Esophagus muscularis mucosa (tissue), 4 donors: Measurements from ENCODE around the gene PAXIP1. TPM values are rescaled to one million over a fixed set of nuclear protein-coding genes. Genes with fewer than 3 reads are reported as not detected.

ENCODE experiments used
- DNase-seq: peaks from one replicate; pipeline ENCODE4 v3.0.0-alpha.2; 2017; ENCODE audit errors: extremely low spot score
- H3K27ac ChIP-seq, 4 donors: fragments of 200-600 bp; sonication (generic); replicated peaks in 1 of 4; 1 replicate in 3 of 4; 2 replicates in 1 of 4; pipeline ENCODE4 v1.5.1; 2016 to 2019; ENCODE audit warnings: mild to moderate bottlenecking in 1 of 4
- H3K27me3 ChIP-seq, 4 donors: fragments of 200-600 bp; sonication (generic); one replicate each; pipeline versions ENCODE4 v1.5.1 to v1.6.0; 2016 to 2019
- H3K36me3 ChIP-seq, 4 donors: fragments of 200-600 bp; sonication (generic); one replicate each; pipeline ENCODE4 v1.5.1; 2016 to 2019
- H3K4me1 ChIP-seq, 4 donors: fragments of 200-600 bp; sonication (generic); one replicate each; pipeline ENCODE4 v1.5.1; 2016 to 2019
- H3K4me3 ChIP-seq, 4 donors: fragments of 200-600 bp; sonication (generic); 1 replicate in 2 of 4; 2 replicates in 2 of 4; pipeline ENCODE4 v1.5.1; 2016 to 2019; ENCODE audit warnings: mild to moderate bottlenecking in 4 of 4, moderate library complexity in 1 of 4
- H3K9me3 ChIP-seq, 4 donors: fragments of 200-600 bp; sonication (generic); 1 replicate in 3 of 4; 2 replicates in 1 of 4; pipeline ENCODE4 v1.5.1; 2016 to 2019
- EP300 ChIP-seq: sonication (generic); formaldehyde crosslinking; IDR thresholded peaks from one replicate; pipeline ENCODE4 v1.6.1; 2017; ENCODE audit warnings: antibody characterized with exemption
- POLR2A ChIP-seq: fragments of 450-650 bp; IDR thresholded peaks from one replicate; pipeline ENCODE4 v1.6.1; 2017; ENCODE audit warnings: antibody characterized with exemption, moderate library complexity, mild to moderate bottlenecking, low read depth
- POLR2AphosphoS5 ChIP-seq, 2 donors: sonication (generic); formaldehyde crosslinking; IDR thresholded peaks; one replicate each; pipeline ENCODE4 v1.6.1; 2017; ENCODE audit warnings: antibody characterized with exemption in 2 of 2
- WGBS: methylation state at CpG from one replicate; pipeline ENCODE4 v1.1.5; 2018; 5-methylcytosine and 5-hydroxymethylcytosine counted together
- intact Hi-C: fragments of 100-400 bp; cut with DNase I; formaldehyde crosslinking; loops from one replicate; pipeline ENCODE4 v1.15.1; 2023
- total RNA-seq, 4 donors: library from RNA; depleted of rRNA; stranded (reverse); fragments of >200 nt; gene quantifications; one replicate each; pipeline versions ENCODE4 v1.1.0 to v1.2.1, GENCODE V29; 2016
- TF ChIP-seq, protein P1 (sequence below), 3 experiments: fragments of 200-600 bp in 2 of 3; fragments of 450-650 bp in 1 of 3; sonication (generic) in 2 of 3; IDR thresholded peaks; one replicate each; pipeline ENCODE4 v1.5.1; 2017 to 2019; ENCODE audit warnings: antibody characterized with exemption in 3 of 3, mild to moderate bottlenecking in 2 of 3, moderate library complexity in 1 of 3

The PAXIP1 gene
- total RNA-seq, 4 donors from 2014 or later, result 7.6 to 12.3 (median 9.5) TPM

DNA sequence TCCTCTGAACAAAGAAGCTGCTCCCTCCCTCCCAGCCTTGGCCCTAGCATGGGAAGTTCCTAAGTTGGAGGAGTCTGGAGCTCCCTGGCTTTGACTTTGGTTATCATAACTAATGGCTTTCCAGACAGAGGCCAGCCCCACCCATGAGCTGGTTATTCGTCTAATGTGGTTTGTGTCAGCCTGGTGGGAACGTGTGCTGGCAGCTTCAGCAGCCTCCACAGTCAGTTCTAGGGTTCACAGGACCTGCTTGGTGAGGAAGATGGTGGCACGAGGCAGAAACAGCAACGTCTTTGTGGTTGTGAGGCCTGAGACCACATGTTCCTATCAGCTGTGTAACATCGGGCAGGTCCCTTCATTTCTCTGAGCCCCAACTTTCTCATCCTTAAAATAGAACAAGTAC, 103.1 kb downstream of the PAXIP1 start:
- Histone ChIP-seq H3K4me3 (no peak overlapping the region), H3K27ac (no peak overlapping the region), H3K9me3 (no peaks in the 10 kb centered on the region), H3K36me3 (no peaks in the 10 kb centered on the region), H3K27me3 (peaks cover 0 to 40% (median 0%) of the 10 kb centered on the region in 4 donors), H3K4me1 (no peaks in the 10 kb centered on the region)
- TF ChIP-seq EP300, result no peak
- whole genome bisulfite sequencing, result 74% methylated on average over 4 of the region's 5 CpGs
- intact Hi-C loops, result no loop called here
- no peak for DNase-seq

DNA sequence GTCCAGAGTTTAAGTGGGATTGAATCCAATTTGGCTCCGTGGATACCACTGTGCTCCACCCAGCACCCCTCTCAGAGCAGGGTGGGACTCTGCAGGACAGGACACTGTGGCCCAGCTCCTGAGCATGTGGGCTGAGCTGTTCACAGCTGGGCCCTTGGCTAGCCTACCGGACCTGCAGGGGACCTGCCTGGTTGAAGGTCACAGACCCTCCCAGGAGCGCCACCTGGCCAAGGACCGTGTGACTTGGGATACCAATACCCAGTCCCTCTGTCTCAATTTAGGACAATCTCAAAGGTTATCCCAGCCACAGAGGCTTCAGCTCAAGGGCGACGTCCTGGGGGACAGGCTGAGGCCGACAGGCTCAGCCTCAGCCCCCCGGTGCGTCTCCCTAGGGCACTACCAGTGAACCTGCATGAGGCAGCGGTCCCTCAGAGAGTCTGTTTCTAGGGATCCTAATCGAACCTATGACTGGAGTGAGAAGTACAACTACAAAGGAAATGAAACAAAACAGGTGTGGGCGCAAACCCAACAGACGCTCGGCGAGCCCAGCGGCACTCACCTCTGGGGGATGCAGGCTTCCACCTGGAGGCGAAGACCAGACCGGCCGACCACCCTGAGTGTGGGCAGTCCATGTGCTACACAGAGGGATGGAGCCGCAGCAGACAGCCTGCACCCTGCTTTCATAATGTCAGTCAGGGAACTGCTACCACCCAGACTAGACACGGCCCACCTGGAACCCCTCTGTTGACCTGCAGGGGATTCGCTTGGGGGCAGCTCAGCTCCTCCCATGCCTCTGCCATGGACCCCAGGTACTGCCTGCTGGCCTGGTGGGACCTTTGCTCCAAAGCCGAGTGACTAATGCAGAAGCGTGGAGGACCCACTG, 103.7 kb downstream of the PAXIP1 start:
- intact Hi-C loops, result no loop called here
- no peak overlapping the region for H3K27ac ChIP-seq
- 77% methylated on average over 13 of the region's 24 CpGs for WGBS

DNA sequence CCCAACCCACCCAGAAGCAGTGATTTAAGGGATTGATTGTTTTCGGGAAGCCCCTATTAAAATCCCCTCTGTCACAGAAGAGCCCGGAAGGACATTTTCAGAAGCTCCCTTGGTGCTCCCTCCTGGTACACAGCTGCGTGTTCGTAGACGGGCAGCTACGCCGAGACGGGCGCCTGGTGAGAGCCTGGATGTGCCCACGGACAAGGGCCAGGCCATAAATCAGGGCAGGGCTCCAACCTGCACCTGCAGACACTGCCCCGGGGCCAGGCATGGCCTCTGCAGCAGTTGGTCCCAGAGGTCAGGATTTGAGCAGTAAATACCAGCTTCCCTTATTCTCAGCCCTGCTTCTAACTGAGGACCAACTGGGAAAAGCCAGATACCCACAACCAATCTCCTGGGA, 106.8 kb downstream of the PAXIP1 start:
- Histone ChIP-seq H3K27ac (no peak overlapping the region), H3K4me3 (no peak overlapping the region), H3K4me1 (no peaks in the 10 kb centered on the region), H3K27me3 (peaks cover 0 to 45% (median 0%) of the 10 kb centered on the region in 4 donors), H3K9me3 (no peaks in the 10 kb centered on the region), H3K36me3 (no peaks in the 10 kb centered on the region)
- WGBS, result 88% methylated on average over 3 of the region's 11 CpGs
- no peak for TF ChIP-seq EP300
- no peak for TF ChIP-seq POLR2AphosphoS5 (IDR thresholded peaks at IDR 0.05)
- TF ChIP-seq, protein P1, sequence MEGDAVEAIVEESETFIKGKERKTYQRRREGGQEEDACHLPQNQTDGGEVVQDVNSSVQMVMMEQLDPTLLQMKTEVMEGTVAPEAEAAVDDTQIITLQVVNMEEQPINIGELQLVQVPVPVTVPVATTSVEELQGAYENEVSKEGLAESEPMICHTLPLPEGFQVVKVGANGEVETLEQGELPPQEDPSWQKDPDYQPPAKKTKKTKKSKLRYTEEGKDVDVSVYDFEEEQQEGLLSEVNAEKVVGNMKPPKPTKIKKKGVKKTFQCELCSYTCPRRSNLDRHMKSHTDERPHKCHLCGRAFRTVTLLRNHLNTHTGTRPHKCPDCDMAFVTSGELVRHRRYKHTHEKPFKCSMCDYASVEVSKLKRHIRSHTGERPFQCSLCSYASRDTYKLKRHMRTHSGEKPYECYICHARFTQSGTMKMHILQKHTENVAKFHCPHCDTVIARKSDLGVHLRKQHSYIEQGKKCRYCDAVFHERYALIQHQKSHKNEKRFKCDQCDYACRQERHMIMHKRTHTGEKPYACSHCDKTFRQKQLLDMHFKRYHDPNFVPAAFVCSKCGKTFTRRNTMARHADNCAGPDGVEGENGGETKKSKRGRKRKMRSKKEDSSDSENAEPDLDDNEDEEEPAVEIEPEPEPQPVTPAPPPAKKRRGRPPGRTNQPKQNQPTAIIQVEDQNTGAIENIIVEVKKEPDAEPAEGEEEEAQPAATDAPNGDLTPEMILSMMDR (IDR thresholded peaks at IDR 0.05), result no peak
- no peak for TF ChIP-seq POLR2A
- DNase-seq, result no peak
- intact Hi-C loops, result no loop called here

More for the DNA sequence above, 103.7 kb downstream of the PAXIP1 start:
- TF ChIP-seq EP300, result no peak
- TF ChIP-seq, protein P1 (IDR thresholded peaks at IDR 0.05), result no peak
- TF ChIP-seq POLR2AphosphoS5 (IDR thresholded peaks at IDR 0.05), result no peak
- no peak for TF ChIP-seq POLR2A
- Histone ChIP-seq H3K27me3 (peaks cover 0 to 40% (median 0%) of the 10 kb centered on the region in 4 donors), H3K9me3 (no peaks in the 10 kb centered on the region), H3K4me3 (no peak overlapping the region), H3K4me1 (no peaks in the 10 kb centered on the region), H3K36me3 (no peaks in the 10 kb centered on the region)
- DNase-seq, result no peak

Other genes with a start within 250 kb of the PAXIP1 start
- not detected for gene HTR5A, start 67.2 kb upstream of the PAXIP1 start, total RNA-seq